B cell (primary cell): ENCODE measurements around the gene CCDC68. TPM values are rescaled to one million over a fixed set of nuclear protein-coding genes. Genes with fewer than 3 reads are reported as not detected.

ENCODE experiments used
- ATAC-seq: fragments of 200-7000 bp; cut with Tn5 transposase; one replicate; pipeline ENCODE4 v1.10.0; 2021; ENCODE audit warnings: low read depth, mild to moderate bottlenecking, moderate number of reproducible peaks, moderate library complexity
- CTCF ChIA-PET: fragments of 350-600 bp; sonication (Branson Sonifier 250); formaldehyde crosslinking; loops from one replicate; lab custom pipeline; 2021; ENCODE audit warnings: antibody characterized with exemption, inconsistent platforms; lab: Charles Lee
- POLR2A ChIA-PET: fragments of 350-600 bp; sonication (Branson Sonifier 250); formaldehyde crosslinking; loops from one replicate; lab custom pipeline; 2021; ENCODE audit warnings: antibody characterized with exemption; lab: Charles Lee
- DNase-seq: peaks from one replicate; pipeline ENCODE4 v3.0.0; 2013
- H2AFZ ChIP-seq: 2 replicates; pipeline ENCODE4 v1.6.1; 2012; ENCODE audit warnings: mild to moderate bottlenecking, low read depth, low read length; ENCODE audit not compliant: insufficient read depth, poor library complexity, severe bottlenecking
- H3K27ac ChIP-seq, 2 donors: 1 replicate in 1 of 2; 2 replicates in 1 of 2; pipeline ENCODE4 v1.5.1; 2012 to 2013; ENCODE audit warnings: low read length in 2 of 2, mild to moderate bottlenecking in 2 of 2, moderate library complexity in 1 of 2
- H3K27me3 ChIP-seq, 4 experiments: fragments of 200-600 bp in 1 of 4; sonication (generic) in 1 of 4; replicated peaks in 1 of 4; 1 replicate in 2 of 4; 2 replicates in 2 of 4; pipeline versions ENCODE4 v1.6.1 to v1.7.0; 2013 to 2016; ENCODE audit warnings: low read length in 3 of 4, mild to moderate bottlenecking in 2 of 4, mixed read lengths in 1 of 4, moderate library complexity in 1 of 4; ENCODE audit not compliant: insufficient read depth in 4 of 4, control insufficient read depth in 3 of 4; ENCODE audit errors: control extremely low read depth in 1 of 4
- H3K36me3 ChIP-seq, 2 experiments: replicated peaks in 1 of 2; 1 replicate in 1 of 2; 2 replicates in 1 of 2; pipeline versions ENCODE4 v1.6.1 to v1.7.1; 2013; ENCODE audit warnings: low read length in 1 of 2; ENCODE audit not compliant: insufficient read depth in 2 of 2, control insufficient read depth in 1 of 2; ENCODE audit errors: control extremely low read depth in 1 of 2, extremely low read depth in 1 of 2
- H3K4me1 ChIP-seq, 2 donors: fragments of 200-600 bp in 1 of 2; sonication (generic) in 1 of 2; 1 replicate in 1 of 2; 2 replicates in 1 of 2; pipeline versions ENCODE4 v1.5.1 to v1.6.1; 2013 to 2017; ENCODE audit warnings: low read length in 2 of 2; ENCODE audit not compliant: control insufficient read depth in 2 of 2, insufficient read depth in 2 of 2
- H3K4me2 ChIP-seq: replicated peaks from 2 replicates; pipeline ENCODE3; 2012; ENCODE audit warnings: mild to moderate bottlenecking, low read depth, low read length; ENCODE audit not compliant: poor library complexity, severe bottlenecking
- H3K4me3 ChIP-seq, 5 experiments: fragments of 200-600 bp in 1 of 5; sonication (generic) in 1 of 5; 1 replicate in 3 of 5; 2 replicates in 2 of 5; pipeline versions ENCODE4 v1.5.1 to v1.7.0; 2011 to 2016; ENCODE audit warnings: low read length in 4 of 5, mild to moderate bottlenecking in 4 of 5, low read depth in 2 of 5, control low read depth in 1 of 5, moderate library complexity in 1 of 5; ENCODE audit not compliant: insufficient read depth in 1 of 5; ENCODE audit errors: control extremely low read depth in 1 of 5, extremely low read depth in 1 of 5
- H3K79me2 ChIP-seq: fragments of 200-600 bp; sonication (generic); one replicate; pipeline ENCODE4 v1.6.0; 2016; ENCODE audit warnings: low read length; ENCODE audit not compliant: control insufficient read depth, insufficient read depth
- H3K9ac ChIP-seq: fragments of 200-600 bp; sonication (generic); 2 replicates; pipeline ENCODE4 v1.6.1; 2017; ENCODE audit warnings: mild to moderate bottlenecking, low read length, moderate library complexity
- H3K9me3 ChIP-seq, 3 donors: one replicate each; pipeline versions ENCODE4 v1.6.1 to v1.7.1; 2013; ENCODE audit warnings: low read length in 2 of 3; ENCODE audit not compliant: control insufficient read depth in 2 of 3, insufficient read depth in 1 of 3; ENCODE audit errors: control extremely low read depth in 1 of 3
- H4K20me1 ChIP-seq: 2 replicates; pipeline ENCODE4 v1.6.0; 2012; ENCODE audit warnings: mild to moderate bottlenecking, low read length; ENCODE audit not compliant: insufficient read depth, control insufficient read depth, poor library complexity, severe bottlenecking
- H3K27ac Mint-ChIP-seq: one replicate; pipeline ENCODE4 v1.8.0; 2021; ENCODE audit warnings: mixed read lengths
- H3K27me3 Mint-ChIP-seq: one replicate; pipeline ENCODE4 v1.8.0; 2021; ENCODE audit warnings: mixed read lengths
- H3K4me1 Mint-ChIP-seq: one replicate; pipeline ENCODE4 v1.8.0; 2021; ENCODE audit warnings: mixed read lengths
- H3K4me3 Mint-ChIP-seq: one replicate; pipeline ENCODE4 v1.8.0; 2021; ENCODE audit warnings: mixed read lengths
- H3K9me3 Mint-ChIP-seq: one replicate; pipeline ENCODE4 v1.8.0; 2022; ENCODE audit warnings: mixed read lengths; ENCODE audit not compliant: insufficient read depth
- EZH2 ChIP-seq: IDR thresholded peaks from 2 replicates; pipeline ENCODE4 v1.6.1; 2012; ENCODE audit warnings: borderline replicate concordance, low read depth, mild to moderate bottlenecking, moderate library complexity, low read length; ENCODE audit not compliant: insufficient read depth, poor library complexity, severe bottlenecking
- WGBS: methylation state at CpG from one replicate; pipeline ENCODE4 v1.1.5; 2013; ENCODE audit warnings: missing lambda C conversion rate; ENCODE audit not compliant: insufficient coverage; 5-methylcytosine and 5-hydroxymethylcytosine counted together
- intact Hi-C: fragments of 100-400 bp; cut with micrococcal nuclease; formaldehyde crosslinking; loops from one replicate; pipeline ENCODE4 v1.10.0; 2022
- polyA plus RNA-seq: library from polyadenylated mRNA; depleted of rRNA; stranded (reverse); fragments of >200 nt; gene quantifications from 2 replicates; pipeline ENCODE4 v1.2.3, GENCODE V29; 2012
- total RNA-seq, 2 donors: library from RNA; stranded (reverse); fragments of 120-200 nt in 1 of 2; gene quantifications; 1 replicate in 1 of 2; 2 replicates in 1 of 2; pipeline versions ENCODE4 v1.2.3 to v1.2.4, GENCODE V29; 2013 to 2022
- TF ChIP-seq, protein P1 (sequence below): fragments of 200-600 bp; IDR thresholded peaks from one replicate; pipeline ENCODE4 v1.8.0; 2022; ENCODE audit warnings: antibody characterized with exemption, mild to moderate bottlenecking

Gene CCDC68
- total and polyA plus RNA-seq, 2 donors (not counting 1 experiment from before 2014, with no cell fraction given) = 0.01 to 0.32 TPM

DNA sequence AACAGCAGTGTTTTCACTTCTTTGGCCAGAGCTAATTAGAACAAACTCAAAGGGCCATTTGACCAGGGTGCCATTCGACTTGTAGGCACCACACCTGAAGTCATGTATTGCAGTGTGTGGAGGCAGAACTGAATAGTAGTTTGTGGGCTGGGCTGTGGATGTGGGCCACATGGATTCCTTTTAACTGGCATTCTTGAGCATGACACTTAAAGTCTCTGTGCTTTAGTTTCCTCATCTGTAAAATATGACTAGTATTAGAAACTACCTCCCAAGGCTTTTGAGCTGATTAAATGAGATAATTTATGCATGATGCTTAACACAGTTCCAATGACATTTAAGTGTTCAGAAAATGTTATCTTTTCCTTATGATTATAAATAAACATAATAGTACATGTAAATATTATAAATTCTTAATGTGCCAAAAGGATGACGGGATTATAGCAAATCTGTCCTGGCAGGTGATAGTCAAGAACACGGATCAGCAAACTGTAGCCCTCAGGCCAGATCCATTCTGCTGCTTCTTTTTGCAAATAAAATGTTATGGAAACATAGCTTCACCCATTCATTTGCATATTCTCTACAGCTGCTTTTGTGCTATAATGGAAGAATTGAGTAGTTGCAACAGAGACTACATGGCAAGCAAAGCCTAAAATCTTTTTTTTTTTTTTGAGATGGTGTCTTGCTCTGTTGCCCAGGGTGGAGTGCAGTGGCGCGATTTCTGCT is 36.3 kb upstream of the CCDC68 start:
- no peaks in the 10 kb centered on the region for H3K27me3 ChIP-seq
- POLR2A ChIA-PET = no interaction called here
- H2AFZ ChIP-seq = no peak overlapping the region
- intact Hi-C loops = no loop called here
- DNase-seq (no peak), ATAC-seq (no peak)
- no peaks in the 10 kb centered on the region for H3K79me2 ChIP-seq
- no peaks in the 10 kb centered on the region for H3K4me1 ChIP-seq
- WGBS = 83% methylated on average over 1 of the region's 5 CpGs
- H3K27ac ChIP-seq = no peak overlapping the region
- no peak overlapping the region for H3K4me3 ChIP-seq
- Mint-ChIP-seq H3K4me3 (no peak overlapping the region), H3K9me3 (peaks cover 3% of the 10 kb centered on the region), H3K27ac (no peak overlapping the region), H3K27me3 (no peaks in the 10 kb centered on the region), H3K4me1 (no peaks in the 10 kb centered on the region)
- CTCF ChIA-PET = interaction anchor here (1.0 kb wide), 1 partner anchor 12 kb away, joined by 3 read pairs; no protein-coding TSS in a partner anchor
- H3K4me2 ChIP-seq = no peak overlapping the region
- no peak overlapping the region for H3K9ac ChIP-seq
- H3K9me3 ChIP-seq = peaks cover 0 to 2% (median 0%) of the 10 kb centered on the region in 3 donors
- no peaks in the 10 kb centered on the region for H4K20me1 ChIP-seq
- TF ChIP-seq, protein P1, sequence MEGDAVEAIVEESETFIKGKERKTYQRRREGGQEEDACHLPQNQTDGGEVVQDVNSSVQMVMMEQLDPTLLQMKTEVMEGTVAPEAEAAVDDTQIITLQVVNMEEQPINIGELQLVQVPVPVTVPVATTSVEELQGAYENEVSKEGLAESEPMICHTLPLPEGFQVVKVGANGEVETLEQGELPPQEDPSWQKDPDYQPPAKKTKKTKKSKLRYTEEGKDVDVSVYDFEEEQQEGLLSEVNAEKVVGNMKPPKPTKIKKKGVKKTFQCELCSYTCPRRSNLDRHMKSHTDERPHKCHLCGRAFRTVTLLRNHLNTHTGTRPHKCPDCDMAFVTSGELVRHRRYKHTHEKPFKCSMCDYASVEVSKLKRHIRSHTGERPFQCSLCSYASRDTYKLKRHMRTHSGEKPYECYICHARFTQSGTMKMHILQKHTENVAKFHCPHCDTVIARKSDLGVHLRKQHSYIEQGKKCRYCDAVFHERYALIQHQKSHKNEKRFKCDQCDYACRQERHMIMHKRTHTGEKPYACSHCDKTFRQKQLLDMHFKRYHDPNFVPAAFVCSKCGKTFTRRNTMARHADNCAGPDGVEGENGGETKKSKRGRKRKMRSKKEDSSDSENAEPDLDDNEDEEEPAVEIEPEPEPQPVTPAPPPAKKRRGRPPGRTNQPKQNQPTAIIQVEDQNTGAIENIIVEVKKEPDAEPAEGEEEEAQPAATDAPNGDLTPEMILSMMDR = no peak
- TF ChIP-seq EZH2 = no peak
- no peaks in the 10 kb centered on the region for H3K36me3 ChIP-seq

DNA sequence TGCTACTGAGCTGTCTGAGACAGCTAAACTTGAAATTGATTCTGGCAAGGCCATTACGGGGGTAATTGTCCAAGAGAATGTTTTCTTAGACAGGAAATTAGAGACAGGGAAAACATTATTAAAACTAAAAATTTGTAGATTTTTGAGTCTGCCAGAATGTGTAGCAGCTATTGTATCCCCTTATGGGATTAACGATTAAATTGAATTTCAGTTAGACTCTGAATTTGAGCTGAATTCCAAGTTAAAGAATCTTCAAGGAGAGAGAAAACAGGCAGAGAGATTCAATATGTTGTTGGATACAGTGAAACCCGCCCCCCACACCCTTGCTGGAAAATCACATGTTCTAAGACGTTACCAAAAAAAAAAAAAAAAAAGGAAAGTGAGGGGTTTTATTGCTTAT is 32.7 kb upstream of the CCDC68 start:
- peaks cover 3% of the 10 kb centered on the region for H3K27me3 Mint-ChIP-seq
- POLR2A ChIA-PET = no interaction called here
- H3K4me3 ChIP-seq = no peak overlapping the region
- DNase-seq (no peak), ATAC-seq (no peak)
- no peak overlapping the region for H3K4me2 ChIP-seq
- no peak overlapping the region for H3K4me3 Mint-ChIP-seq
- no peaks in the 10 kb centered on the region for H3K4me1 Mint-ChIP-seq
- H3K9me3 Mint-ChIP-seq = peaks cover 3% of the 10 kb centered on the region
- no peaks in the 10 kb centered on the region for H3K36me3 ChIP-seq
- intact Hi-C loops = no loop called here
- no peak overlapping the region for H3K27ac ChIP-seq
- no peak overlapping the region for H3K27ac Mint-ChIP-seq
- WGBS = 100% methylated on average over 1 of the region's 4 CpGs
- no peaks in the 10 kb centered on the region for H3K4me1 ChIP-seq
- CTCF ChIA-PET = no interaction called here
- no peak overlapping the region for H3K9ac ChIP-seq
- H3K9me3 ChIP-seq = peaks cover 0 to 2% (median 0%) of the 10 kb centered on the region in 3 donors
- no peak for TF ChIP-seq EZH2
- TF ChIP-seq, protein P1 = no peak
- no peaks in the 10 kb centered on the region for H3K79me2 ChIP-seq
- H3K27me3 ChIP-seq = no peaks in the 10 kb centered on the region
- H2AFZ ChIP-seq = no peak overlapping the region
- no peaks in the 10 kb centered on the region for H4K20me1 ChIP-seq
